ENCODE measurements around the gene PITPNC1. TPM values are rescaled to one million over a fixed set of nuclear protein-coding genes. Genes with fewer than 3 reads are reported as not detected.

The PITPNC1 gene
- total RNA-seq, 4 donors from 2014 or later, result 2.3 to 8.6 (median 4.3) TPM

DNA sequence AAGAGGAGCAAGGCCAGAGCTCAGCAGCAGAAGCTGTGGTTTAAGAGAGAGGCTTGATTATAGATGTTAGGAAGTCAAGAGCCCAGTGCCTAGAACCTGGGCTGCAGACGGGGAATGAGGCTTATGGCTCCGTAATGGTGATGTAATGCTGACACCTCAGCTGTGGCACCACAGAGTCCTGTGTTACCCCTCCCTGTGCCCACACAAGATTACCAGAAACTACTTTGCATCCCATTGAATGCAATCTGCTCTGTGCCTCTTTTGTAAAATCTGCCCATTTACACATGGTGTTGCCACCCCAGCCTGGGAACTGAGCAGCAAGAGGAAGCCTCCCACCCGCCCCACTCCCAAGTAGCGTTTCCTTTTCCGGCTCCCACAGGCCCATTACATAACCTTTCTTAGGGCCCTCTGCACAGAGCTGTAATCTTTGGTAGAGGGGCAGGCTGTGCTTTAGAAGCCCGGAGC lies 57.0 kb downstream of the PITPNC1 start:
- no peaks in the 10 kb centered on the region for H3K4me1 ChIP-seq

DNA sequence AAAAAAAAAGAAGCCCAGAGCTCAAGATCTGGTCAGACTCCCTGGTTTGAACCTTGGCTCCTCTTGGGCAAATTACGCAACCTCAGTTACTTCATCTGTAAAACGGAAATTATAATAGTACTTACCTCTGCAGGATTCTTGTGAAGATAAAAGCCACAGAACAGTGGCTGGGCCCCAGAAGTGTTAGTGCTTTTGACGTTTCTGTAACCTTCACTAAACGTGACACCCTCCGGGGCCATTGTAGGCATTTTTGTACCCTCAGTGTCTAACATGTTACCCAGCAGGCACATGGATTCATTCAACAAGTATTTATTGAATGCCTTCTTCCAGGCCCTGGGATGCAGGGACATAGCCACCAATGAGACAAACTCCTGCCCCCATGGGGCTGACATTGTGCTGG lies 58.0 kb downstream of the PITPNC1 start:
- DNase-seq, result no peak
- peak overlapping the region in 3 of 4 donors; percentile 50 to 67 (median 63) for H3K27ac ChIP-seq
- in situ Hi-C loops (cut with MboI; ENCODE audit: low sequenced_read_pairs in 4 of 4), result no loop called here
- no peaks in the 10 kb centered on the region for H3K36me3 ChIP-seq
- intact Hi-C loops (cut with DNase I; ENCODE audit: low total_unique reads), result no loop called here
- no peaks in the 10 kb centered on the region for H3K27me3 ChIP-seq
- H3K4me1 ChIP-seq, result no peaks in the 10 kb centered on the region
- no peak for ATAC-seq
- no peak overlapping the region for H3K4me3 ChIP-seq
- no peaks in the 10 kb centered on the region for H3K9me3 ChIP-seq
- no peak for TF ChIP-seq POLR2A (IDR thresholded peaks at IDR 0.05)
- TF ChIP-seq, protein P1, sequence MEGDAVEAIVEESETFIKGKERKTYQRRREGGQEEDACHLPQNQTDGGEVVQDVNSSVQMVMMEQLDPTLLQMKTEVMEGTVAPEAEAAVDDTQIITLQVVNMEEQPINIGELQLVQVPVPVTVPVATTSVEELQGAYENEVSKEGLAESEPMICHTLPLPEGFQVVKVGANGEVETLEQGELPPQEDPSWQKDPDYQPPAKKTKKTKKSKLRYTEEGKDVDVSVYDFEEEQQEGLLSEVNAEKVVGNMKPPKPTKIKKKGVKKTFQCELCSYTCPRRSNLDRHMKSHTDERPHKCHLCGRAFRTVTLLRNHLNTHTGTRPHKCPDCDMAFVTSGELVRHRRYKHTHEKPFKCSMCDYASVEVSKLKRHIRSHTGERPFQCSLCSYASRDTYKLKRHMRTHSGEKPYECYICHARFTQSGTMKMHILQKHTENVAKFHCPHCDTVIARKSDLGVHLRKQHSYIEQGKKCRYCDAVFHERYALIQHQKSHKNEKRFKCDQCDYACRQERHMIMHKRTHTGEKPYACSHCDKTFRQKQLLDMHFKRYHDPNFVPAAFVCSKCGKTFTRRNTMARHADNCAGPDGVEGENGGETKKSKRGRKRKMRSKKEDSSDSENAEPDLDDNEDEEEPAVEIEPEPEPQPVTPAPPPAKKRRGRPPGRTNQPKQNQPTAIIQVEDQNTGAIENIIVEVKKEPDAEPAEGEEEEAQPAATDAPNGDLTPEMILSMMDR (IDR thresholded peaks at IDR 0.05 in 4 of 5, conservative IDR thresholded peaks at IDR 0.05 in 1 of 5), result no peak

More for the DNA sequence above, 57.0 kb downstream of the PITPNC1 start:
- intact Hi-C loops (cut with DNase I; ENCODE audit: low total_unique reads) (no loop called here), in situ Hi-C loops (cut with MboI; ENCODE audit: low sequenced_read_pairs in 4 of 4) (no loop called here)
- H3K27me3 ChIP-seq, result no peaks in the 10 kb centered on the region
- DNase-seq (peak; percentile 18 to 24), ATAC-seq (peak; percentile 26 to 36)
- H3K9me3 ChIP-seq, result no peaks in the 10 kb centered on the region
- TF ChIP-seq, protein P1 (IDR thresholded peaks at IDR 0.05 in 4 of 5, conservative IDR thresholded peaks at IDR 0.05 in 1 of 5), result no peak
- no peak for TF ChIP-seq POLR2A (IDR thresholded peaks at IDR 0.05)
- no peak overlapping the region for H3K4me3 ChIP-seq
- H3K27ac ChIP-seq, result peak overlapping the region; percentile 18 to 67 (median 65)
- H3K36me3 ChIP-seq, result no peaks in the 10 kb centered on the region

DNA sequence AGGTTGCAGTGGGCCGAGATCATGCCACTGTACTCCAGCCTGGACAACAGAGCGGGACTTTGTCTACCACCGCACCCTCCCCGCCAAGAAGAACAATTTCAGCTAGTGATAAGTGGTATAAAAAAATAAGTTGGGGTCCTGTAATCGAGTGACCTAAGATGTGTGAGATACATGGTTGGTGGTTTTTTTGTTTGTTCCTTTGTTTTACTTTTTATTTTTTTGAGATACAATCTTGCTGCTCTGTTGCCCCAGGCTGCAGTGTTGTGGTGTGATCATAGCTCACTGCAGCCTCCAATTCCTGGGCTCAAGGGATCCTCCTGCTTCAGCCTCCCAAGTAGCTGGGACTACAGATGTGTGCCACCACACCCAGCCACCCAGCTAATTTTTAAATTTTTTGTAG lies 58.7 kb downstream of the PITPNC1 start:
- TF ChIP-seq POLR2A (IDR thresholded peaks at IDR 0.05), result no peak
- TF ChIP-seq, protein P1 (IDR thresholded peaks at IDR 0.05 in 4 of 5, conservative IDR thresholded peaks at IDR 0.05 in 1 of 5), result no peak
- in situ Hi-C loops (cut with MboI; ENCODE audit: low sequenced_read_pairs in 4 of 4), result no loop called here
- Histone ChIP-seq H3K27me3 (no peaks in the 10 kb centered on the region), H3K9me3 (no peaks in the 10 kb centered on the region), H3K27ac (peak overlapping the region in 3 of 4 donors; percentile 46 to 67 (median 61)), H3K4me1 (peaks cover 0 to 4% of the 10 kb centered on the region in 2 donors), H3K4me3 (no peak overlapping the region), H3K36me3 (no peaks in the 10 kb centered on the region)
- DNase-seq (no peak), ATAC-seq (no peak)
- intact Hi-C loops (cut with DNase I; ENCODE audit: low total_unique reads), result no loop called here

DNA sequence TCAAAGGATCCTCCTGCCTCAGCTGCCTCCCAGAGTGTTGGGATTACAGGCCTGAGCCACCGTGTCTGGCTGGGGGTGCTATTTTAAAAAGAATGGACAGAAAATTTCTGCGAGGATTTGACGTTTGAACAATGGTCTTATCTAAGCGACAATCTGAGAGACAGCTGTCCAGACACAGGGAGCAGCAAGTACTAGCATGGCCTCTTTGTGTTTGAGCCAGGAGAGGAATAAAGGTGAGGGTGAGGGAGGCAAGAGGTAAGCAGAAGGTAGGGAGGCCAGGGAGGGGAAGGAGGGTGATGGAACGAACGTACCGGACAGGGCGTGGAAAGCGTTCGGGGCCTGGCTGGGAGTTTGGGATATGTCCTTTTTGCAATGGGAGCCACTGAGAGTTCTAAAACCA lies 59.2 kb downstream of the PITPNC1 start:
- in situ Hi-C loops (cut with MboI; ENCODE audit: low sequenced_read_pairs in 4 of 4) (no loop called here), intact Hi-C loops (cut with DNase I; ENCODE audit: low total_unique reads) (no loop called here)
- Histone ChIP-seq H3K27me3 (peaks cover 0 to 3% (median 0%) of the 10 kb centered on the region in 3 donors), H3K27ac (peak overlapping the region in 3 of 4 donors; percentile 46 to 67 (median 61)), H3K9me3 (no peaks in the 10 kb centered on the region), H3K4me3 (no peak overlapping the region), H3K4me1 (peaks cover 1 to 7% of the 10 kb centered on the region in 2 donors), H3K36me3 (no peaks in the 10 kb centered on the region)
- DNase-seq, result no peak
- ATAC-seq, result no peak
- no peak for TF ChIP-seq POLR2A (IDR thresholded peaks at IDR 0.05)
- TF ChIP-seq, protein P1 (IDR thresholded peaks at IDR 0.05 in 4 of 5, conservative IDR thresholded peaks at IDR 0.05 in 1 of 5), result no peak

DNA sequence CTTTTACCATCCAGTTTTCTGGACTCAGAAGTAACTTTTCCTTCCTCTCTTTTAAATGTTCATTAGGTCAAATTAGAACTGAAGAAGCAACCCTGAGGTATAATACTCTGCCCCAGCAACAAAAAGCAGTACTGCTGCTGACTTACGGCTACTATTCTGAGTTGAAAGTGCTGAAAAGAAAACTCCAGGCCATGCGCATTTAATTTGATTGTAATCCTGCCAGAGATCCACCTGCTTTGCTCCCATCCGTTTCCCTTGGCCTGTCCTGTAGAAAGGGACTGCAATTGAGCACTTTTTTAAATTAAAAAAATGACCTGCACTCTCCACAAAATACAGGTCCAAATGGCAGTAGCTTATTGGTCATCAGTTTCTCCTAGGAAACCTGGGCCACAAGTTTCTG lies 61.6 kb downstream of the PITPNC1 start:
- Histone ChIP-seq H3K27me3 (peaks cover 0 to 4% (median 2%) of the 10 kb centered on the region in 3 donors), H3K36me3 (no peaks in the 10 kb centered on the region), H3K9me3 (no peaks in the 10 kb centered on the region), H3K27ac (no peak overlapping the region), H3K4me1 (peaks cover 8 to 11% of the 10 kb centered on the region in 2 donors), H3K4me3 (no peak overlapping the region)
- intact Hi-C loops (cut with DNase I; ENCODE audit: low total_unique reads), result no loop called here
- in situ Hi-C loops (cut with MboI; ENCODE audit: low sequenced_read_pairs in 4 of 4), result no loop called here
- TF ChIP-seq, protein P1 (IDR thresholded peaks at IDR 0.05 in 4 of 5, conservative IDR thresholded peaks at IDR 0.05 in 1 of 5), result no peak
- TF ChIP-seq POLR2A (IDR thresholded peaks at IDR 0.05), result no peak
- ATAC-seq, result no peak
- no peak for DNase-seq

Measured in gastrocnemius medialis (tissue), 4 donors.